Neutrophil (primary cell): ENCODE measurements around the gene RBM10.

Experiments
- H3K27ac ChIP-seq: fragments of 200-600 bp; sonication (generic); 2 replicates; pipeline ENCODE4 v1.5.1; 2016; ENCODE audit warnings: mild to moderate bottlenecking, moderate library complexity
- H3K27me3 ChIP-seq: fragments of 200-600 bp; sonication (generic); 2 replicates; pipeline ENCODE4 v1.6.0; 2016; ENCODE audit warnings: mild to moderate bottlenecking
- H3K36me3 ChIP-seq: fragments of 200-600 bp; sonication (generic); 2 replicates; pipeline ENCODE4 v1.5.1; 2017
- H3K4me1 ChIP-seq, 2 experiments: fragments of 200-600 bp in 1 of 2; sonication (generic) in 1 of 2; 1 replicate in 1 of 2; 2 replicates in 1 of 2; pipeline versions ENCODE4 v1.5.1 to v1.6.1; 2013 to 2016; ENCODE audit warnings: low read depth in 1 of 2, low read length in 1 of 2, mild to moderate bottlenecking in 1 of 2, moderate library complexity in 1 of 2; ENCODE audit not compliant: control insufficient read depth in 1 of 2, insufficient read depth in 1 of 2
- H3K4me3 ChIP-seq, 2 experiments: fragments of 200-600 bp in 1 of 2; sonication (generic) in 1 of 2; 1 replicate in 1 of 2; 2 replicates in 1 of 2; pipeline ENCODE4 v1.5.1; 2013 to 2016; ENCODE audit warnings: low read depth in 1 of 2, low read length in 1 of 2, mild to moderate bottlenecking in 1 of 2, moderate library complexity in 1 of 2
- H3K9me3 ChIP-seq: fragments of 200-600 bp; sonication (generic); 2 replicates; pipeline ENCODE4 v1.5.1; 2016
- TF ChIP-seq, protein P1 (sequence below): fragments of 200-600 bp; sonication (generic); IDR thresholded peaks from 2 replicates; pipeline ENCODE4 v1.5.1; 2016; ENCODE audit warnings: antibody characterized with exemption

Gene RBM10

DNA sequence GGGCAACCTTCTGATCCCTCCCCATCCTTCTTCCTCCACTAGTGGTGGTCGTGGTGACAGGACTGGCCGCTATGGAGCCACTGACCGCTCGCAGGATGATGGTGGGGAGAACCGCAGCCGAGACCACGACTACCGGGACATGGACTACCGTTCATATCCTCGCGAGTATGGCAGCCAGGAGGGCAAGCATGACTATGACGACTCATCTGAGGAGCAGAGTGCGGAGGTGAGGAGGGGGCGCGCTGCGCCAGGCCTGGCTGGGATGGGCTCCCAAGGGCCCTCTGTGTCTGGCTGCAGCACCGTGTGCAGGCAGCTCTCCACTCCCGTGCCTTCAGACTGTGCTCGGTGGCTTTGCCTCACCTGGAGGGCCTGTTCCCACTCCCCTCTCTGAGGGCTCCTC lies 24.3 kb downstream of the RBM10 start:
- no peaks in the 10 kb centered on the region for H3K4me1 ChIP-seq
- peaks cover 52% of the 10 kb centered on the region for H3K36me3 ChIP-seq
- no peak overlapping the region for H3K27ac ChIP-seq
- no peaks in the 10 kb centered on the region for H3K27me3 ChIP-seq
- H3K9me3 ChIP-seq, result no peaks in the 10 kb centered on the region
- TF ChIP-seq, protein P1, sequence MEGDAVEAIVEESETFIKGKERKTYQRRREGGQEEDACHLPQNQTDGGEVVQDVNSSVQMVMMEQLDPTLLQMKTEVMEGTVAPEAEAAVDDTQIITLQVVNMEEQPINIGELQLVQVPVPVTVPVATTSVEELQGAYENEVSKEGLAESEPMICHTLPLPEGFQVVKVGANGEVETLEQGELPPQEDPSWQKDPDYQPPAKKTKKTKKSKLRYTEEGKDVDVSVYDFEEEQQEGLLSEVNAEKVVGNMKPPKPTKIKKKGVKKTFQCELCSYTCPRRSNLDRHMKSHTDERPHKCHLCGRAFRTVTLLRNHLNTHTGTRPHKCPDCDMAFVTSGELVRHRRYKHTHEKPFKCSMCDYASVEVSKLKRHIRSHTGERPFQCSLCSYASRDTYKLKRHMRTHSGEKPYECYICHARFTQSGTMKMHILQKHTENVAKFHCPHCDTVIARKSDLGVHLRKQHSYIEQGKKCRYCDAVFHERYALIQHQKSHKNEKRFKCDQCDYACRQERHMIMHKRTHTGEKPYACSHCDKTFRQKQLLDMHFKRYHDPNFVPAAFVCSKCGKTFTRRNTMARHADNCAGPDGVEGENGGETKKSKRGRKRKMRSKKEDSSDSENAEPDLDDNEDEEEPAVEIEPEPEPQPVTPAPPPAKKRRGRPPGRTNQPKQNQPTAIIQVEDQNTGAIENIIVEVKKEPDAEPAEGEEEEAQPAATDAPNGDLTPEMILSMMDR, result no peak
- H3K4me3 ChIP-seq, result no peak overlapping the region

DNA sequence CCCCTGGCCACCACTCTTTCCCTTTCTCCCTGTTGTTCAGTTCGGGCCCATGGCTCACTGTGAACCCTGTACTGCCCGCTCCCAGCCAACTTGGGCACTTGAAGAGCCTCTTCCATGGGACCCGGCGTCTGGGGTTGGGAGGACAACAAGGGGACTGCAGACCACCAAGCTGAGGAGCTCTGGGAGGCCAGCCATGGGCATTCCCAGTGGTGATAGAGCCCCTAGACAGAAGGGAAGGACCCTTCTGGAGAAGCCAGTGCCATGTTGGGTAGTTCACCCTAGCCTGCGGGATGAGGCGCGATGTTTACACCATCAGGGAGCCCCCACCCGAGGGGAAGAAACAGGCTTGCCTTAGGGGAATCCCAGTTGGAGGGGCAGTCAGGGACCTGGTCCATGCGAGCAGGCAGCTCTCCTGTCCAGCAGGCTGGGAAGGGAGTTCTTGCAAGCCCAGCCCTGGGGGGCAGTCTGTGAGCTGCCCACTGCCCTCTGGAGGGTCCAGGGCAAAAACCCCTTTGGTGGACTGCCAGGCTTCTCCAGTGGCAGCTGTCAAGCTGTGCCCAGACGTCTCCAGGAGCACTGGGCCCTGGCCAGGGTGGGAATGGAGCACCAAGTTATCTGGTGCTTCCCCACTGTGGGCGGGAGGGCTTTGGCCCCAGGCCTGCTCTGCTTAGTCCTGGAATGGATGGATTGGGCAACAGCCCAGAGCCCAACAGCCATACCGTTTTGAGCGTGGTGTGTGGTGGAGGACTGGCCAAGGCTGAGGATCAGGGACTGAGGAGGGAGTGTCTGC lies 24.9 kb downstream of the RBM10 start:
- H3K27me3 ChIP-seq, result no peaks in the 10 kb centered on the region
- no peaks in the 10 kb centered on the region for H3K9me3 ChIP-seq
- TF ChIP-seq, protein P1, result no peak
- peaks cover 59% of the 10 kb centered on the region for H3K36me3 ChIP-seq
- no peaks in the 10 kb centered on the region for H3K4me1 ChIP-seq
- H3K27ac ChIP-seq, result no peak overlapping the region
- H3K4me3 ChIP-seq, result no peak overlapping the region

GRCh38 chrX:47170861-47171692 lies 26.1 kb downstream of the RBM10 start:
- no peak overlapping the region for H3K4me3 ChIP-seq
- H3K9me3 ChIP-seq, result no peaks in the 10 kb centered on the region
- H3K27me3 ChIP-seq, result no peaks in the 10 kb centered on the region
- no peak overlapping the region for H3K27ac ChIP-seq
- no peaks in the 10 kb centered on the region for H3K4me1 ChIP-seq
- TF ChIP-seq, protein P1, result no peak
- H3K36me3 ChIP-seq, result peaks cover 70% of the 10 kb centered on the region

DNA sequence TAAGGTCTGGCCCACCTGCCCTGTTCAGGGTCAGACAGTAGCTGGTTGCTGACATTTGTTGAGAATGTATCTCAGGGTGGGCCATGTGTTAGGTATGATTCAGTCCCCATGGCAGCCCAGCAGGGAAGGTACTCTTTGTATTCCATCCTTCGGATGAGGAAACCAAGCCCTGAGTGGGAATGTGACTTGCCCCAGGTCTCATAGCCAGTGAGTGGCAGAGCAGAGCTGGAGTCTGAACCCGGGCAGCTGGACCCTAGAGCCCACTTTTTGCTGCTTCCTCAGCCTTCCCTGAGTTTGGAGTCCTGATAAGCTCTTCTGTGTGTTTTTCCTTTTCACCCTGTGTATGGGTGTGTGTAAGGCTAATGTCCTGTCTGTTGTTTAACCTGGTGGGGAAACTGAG lies 27.0 kb downstream of the RBM10 start:
- TF ChIP-seq, protein P1, result no peak
- no peaks in the 10 kb centered on the region for H3K27me3 ChIP-seq
- H3K27ac ChIP-seq, result no peak overlapping the region
- peaks cover 79% of the 10 kb centered on the region for H3K36me3 ChIP-seq
- no peak overlapping the region for H3K4me3 ChIP-seq
- H3K4me1 ChIP-seq, result no peaks in the 10 kb centered on the region
- H3K9me3 ChIP-seq, result no peaks in the 10 kb centered on the region

DNA sequence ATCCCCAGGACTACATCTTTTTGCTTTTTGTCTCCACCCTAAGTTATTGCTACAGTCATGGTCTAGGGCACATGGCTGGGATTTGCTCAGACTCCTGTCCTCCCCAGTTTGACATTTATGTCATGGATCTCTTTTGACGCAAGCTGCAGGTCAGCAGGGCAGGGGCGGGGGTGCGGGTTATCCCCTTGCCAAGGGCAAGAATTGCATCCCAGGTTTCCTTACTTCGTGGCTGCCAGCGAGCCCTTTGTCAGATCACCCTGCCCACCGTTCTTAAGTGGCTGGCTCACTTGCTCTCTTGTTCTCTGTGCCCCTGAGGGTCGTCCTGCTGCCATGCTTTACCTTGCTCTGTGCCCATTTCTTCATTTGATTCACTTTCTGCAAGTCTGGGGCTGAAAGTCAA lies 27.5 kb downstream of the RBM10 start:
- Histone ChIP-seq H3K27me3 (no peaks in the 10 kb centered on the region), H3K4me3 (no peak overlapping the region), H3K36me3 (peaks cover 85% of the 10 kb centered on the region), H3K27ac (no peak overlapping the region), H3K4me1 (no peaks in the 10 kb centered on the region), H3K9me3 (no peaks in the 10 kb centered on the region)
- TF ChIP-seq, protein P1, result no peak
